ENCODE measurements around the gene CBARP. TPM values are rescaled to one million over a fixed set of nuclear protein-coding genes. Genes with fewer than 3 reads are reported as not detected.

The CBARP gene
- total RNA-seq, 1 experiment from 2014 or later: 23.4 TPM

- Mint-ChIP-seq H3K4me1 (peaks cover 15% of the 10 kb centered on the region), H3K9me3 (no peaks in the 10 kb centered on the region), H3K27me3 (ENCODE audit: low read depth) (peaks cover 4% of the 10 kb centered on the region; the same call in 1 of the 2 replicates), H3K4me3 (peak overlapping the region; percentile 41), H3K36me3 (no peaks in the 10 kb centered on the region), H3K27ac (no peak overlapping the region)
- TF ChIP-seq MAX (CRISPR knock-in tag; IDR thresholded peaks at IDR 0.05) (peak; percentile 8; the same call in 1 of the 2 replicates), ZBTB21 (CRISPR knock-in tag; IDR thresholded peaks at IDR 0.05; ENCODE audit: borderline replicate concordance) (no peak)
- ATAC-seq: no peak
- DNase-seq (ENCODE audit: low spot score): peak; percentile 39
- POLR2A ChIA-PET: no interaction called here
- CTCF ChIA-PET: interaction anchor here (0.9 to 1.6 kb wide), 5 partner anchors 8 to 123 kb away, joined by 3 to 6 read pairs (median 5); no protein-coding TSS in a partner anchor
Measured at GRCh38 chr19:1236576-1236975, 1.2 kb downstream of the CBARP start.

GRCh38 chr19:1235625-1236538 lies 1.9 kb downstream of the CBARP start:
- H3K27me3 Mint-ChIP-seq (ENCODE audit: low read depth): peaks cover 2% of the 10 kb centered on the region; the same call in 1 of the 2 replicates
- DNase-seq (ENCODE audit: low spot score) (no peak), ATAC-seq (no peak)
- no peak for TF ChIP-seq ZNF219 (CRISPR knock-in tag; IDR thresholded peaks at IDR 0.05; ENCODE audit: borderline replicate concordance)
- 0 out of 2 replicates have a peak, but pooled peaks have one; percentile 19 for TF ChIP-seq E2F5 (CRISPR knock-in tag; IDR thresholded peaks at IDR 0.05)
- no peak for TF ChIP-seq CBFB (CRISPR knock-in tag; IDR thresholded peaks at IDR 0.05; ENCODE audit: low read depth)
- H3K4me1 Mint-ChIP-seq: peaks cover 12% of the 10 kb centered on the region
- peak overlapping the region; percentile 41 for H3K4me3 Mint-ChIP-seq
- no peak overlapping the region for H3K27ac Mint-ChIP-seq
- POLR2A ChIA-PET: interaction anchor here (0.6 kb wide), 1 partner anchor 24 kb away, joined by 14 read pairs; no protein-coding TSS in a partner anchor
- CTCF ChIA-PET: interaction anchor here (0.9 to 1.6 kb wide), 5 partner anchors 8 to 122 kb away, joined by 3 to 6 read pairs (median 5); no protein-coding TSS in a partner anchor
- H3K9me3 Mint-ChIP-seq: no peaks in the 10 kb centered on the region
- no peaks in the 10 kb centered on the region for H3K36me3 Mint-ChIP-seq

GRCh38 chr19:1234955-1235380 lies 2.8 kb downstream of the CBARP start:
- Mint-ChIP-seq H3K4me1 (peaks cover 12% of the 10 kb centered on the region), H3K36me3 (no peaks in the 10 kb centered on the region), H3K9me3 (no peaks in the 10 kb centered on the region), H3K27me3 (ENCODE audit: low read depth) (no peaks in the 10 kb centered on the region), H3K4me3 (no peak overlapping the region), H3K27ac (no peak overlapping the region)
- CTCF ChIA-PET: interaction anchor here (1.0 to 1.4 kb wide), 3 partner anchors 15 to 121 kb away, joined by 3 to 4 read pairs (median 3); no protein-coding TSS in a partner anchor
- POLR2A ChIA-PET: interaction anchor here (0.6 kb wide), 1 partner anchor 17 kb away, joined by 3 read pairs; no protein-coding TSS in a partner anchor
- no peak for TF ChIP-seq SOX15 (CRISPR knock-in tag; IDR thresholded peaks at IDR 0.05)
- TF ChIP-seq CDX4 (CRISPR knock-in tag; IDR thresholded peaks at IDR 0.05; ENCODE audit: borderline replicate concordance): no peak
- no peak for TF ChIP-seq ZNF138 (CRISPR knock-in tag; conservative IDR thresholded peaks at IDR 0.05)
- TF ChIP-seq MYBL2 (CRISPR knock-in tag; IDR thresholded peaks at IDR 0.05): no peak
- ATAC-seq: no peak
- DNase-seq (ENCODE audit: low spot score): no peak

GRCh38 chr19:1234051-1234954 lies 3.5 kb downstream of the CBARP start:
- no peak for ATAC-seq
- Mint-ChIP-seq H3K4me3 (no peak overlapping the region), H3K27me3 (ENCODE audit: low read depth) (no peaks in the 10 kb centered on the region), H3K36me3 (no peaks in the 10 kb centered on the region), H3K4me1 (peaks cover 10% of the 10 kb centered on the region), H3K9me3 (no peaks in the 10 kb centered on the region), H3K27ac (no peak overlapping the region)
- DNase-seq (ENCODE audit: low spot score): no peak
- POLR2A ChIA-PET: interaction anchor here (0.6 kb wide), 1 partner anchor 18 kb away, joined by 3 read pairs; no protein-coding TSS in a partner anchor
- no peak for TF ChIP-seq AR (CRISPR knock-in tag; IDR thresholded peaks at IDR 0.05)
- TF ChIP-seq CBFB (CRISPR knock-in tag; IDR thresholded peaks at IDR 0.05; ENCODE audit: low read depth): no peak
- TF ChIP-seq NR3C1 (CRISPR knock-in tag; conservative IDR thresholded peaks at IDR 0.05; ENCODE audit: low read depth): no peak
- TF ChIP-seq NR2C2 (CRISPR knock-in tag; IDR thresholded peaks at IDR 0.05): no peak
- TF ChIP-seq GTF2I (CRISPR knock-in tag; conservative IDR thresholded peaks at IDR 0.05): no peak
- no peak for TF ChIP-seq E2F5 (CRISPR knock-in tag; IDR thresholded peaks at IDR 0.05)
- no peak for TF ChIP-seq ATF1 (CRISPR knock-in tag; IDR thresholded peaks at IDR 0.05)
- TF ChIP-seq NR1H2 (CRISPR knock-in tag; IDR thresholded peaks at IDR 0.05): no peak
- no peak for TF ChIP-seq ZNF512 (CRISPR knock-in tag; IDR thresholded peaks at IDR 0.05; ENCODE audit: borderline replicate concordance)
- CTCF ChIA-PET: interaction anchor here (1.0 to 1.4 kb wide), 3 partner anchors 14 to 121 kb away, joined by 3 to 4 read pairs (median 3); no protein-coding TSS in a partner anchor
